HCT116 (cell line): ENCODE data around the gene PXDN. TPM values are rescaled to one million over a fixed set of nuclear protein-coding genes. Genes with fewer than 3 reads are reported as not detected.

Experiments
- ATAC-seq: fragments of 200-7000 bp; cut with Tn5 transposase; 2 replicates; pipeline ENCODE4 v1.9.1; 2020; ENCODE audit warnings: mild to moderate bottlenecking, moderate library complexity
- BruUV-seq: library from RNA; stranded (reverse); fragments of 400-500 nt; replicated peaks from 2 replicates; lab custom pipeline; 2021; lab: Mats Ljungman, UMichigan
- CTCF ChIA-PET: fragments of 300-600 bp; sonication (Branson Sonifier 250); formaldehyde crosslinking; loops from one replicate; lab custom pipeline; 2021; ENCODE audit warnings: antibody characterized with exemption; lab: Charles Lee
- POLR2A ChIA-PET: fragments of 300-600, 350-600 bp; sonication (Branson Sonifier 250); formaldehyde crosslinking; loops from one replicate; lab custom pipeline; 2021; ENCODE audit warnings: antibody characterized with exemption; lab: Charles Lee
- RAD21 ChIA-PET, 2 experiments: fragments of 300-600 bp; sonication (Branson Sonifier 250); formaldehyde crosslinking; loops; one replicate each; lab custom pipeline; 2023; ENCODE audit warnings: low total read pairs in 2 of 2; ENCODE audit not compliant: uncharacterized antibody in 2 of 2, unreplicated experiment in 2 of 2, low non-redundant PET in 1 of 2; lab: Charles Lee
- DNase-seq: peaks from one replicate; pipeline ENCODE4 v3.0.0-alpha.2; 2010; ENCODE audit warnings: low read depth, low spot score
- H2AFZ ChIP-seq: fragments of 200-600 bp; shearing (Covaris generic), sonication (generic); 2 replicates; pipeline ENCODE4 v1.6.1; 2017; ENCODE audit warnings: low read depth, mixed run types, mixed read lengths, antibody characterized with exemption, low read length; ENCODE audit not compliant: poor library complexity, severe bottlenecking
- H3K27ac ChIP-seq: 2 replicates; pipeline ENCODE4 v1.5.1; 2012; ENCODE audit warnings: low read depth, low read length
- H3K27me3 ChIP-seq: fragments of 200-600 bp; sonication (generic); 2 replicates; pipeline ENCODE4 v1.6.1; 2016; ENCODE audit warnings: mixed run types, low read length, mixed read lengths; ENCODE audit not compliant: insufficient read depth
- H3K36me3 ChIP-seq, 2 experiments: fragments of 200-500 bp in 1 of 2; fragments of 200-600 bp in 1 of 2; sonication (Bioruptor generic) in 1 of 2; sonication (generic) in 1 of 2; 2 replicates each; pipeline versions ENCODE4 v1.5.1 to v1.6.1; 2014 to 2016; ENCODE audit warnings: low read length in 2 of 2, inconsistent platforms in 1 of 2, mixed read lengths in 1 of 2, mixed run types in 1 of 2; ENCODE audit not compliant: insufficient read depth in 2 of 2, control insufficient read depth in 1 of 2
- H3K4me1 ChIP-seq, 2 experiments: fragments of 200-600 bp in 1 of 2; sonication (generic) in 1 of 2; 2 replicates each; pipeline versions ENCODE4 v1.5.1 to v1.6.1; 2012 to 2017; ENCODE audit warnings: low read length in 2 of 2, inconsistent platforms in 1 of 2, mild to moderate bottlenecking in 1 of 2, mixed read lengths in 1 of 2, mixed run types in 1 of 2, moderate library complexity in 1 of 2; ENCODE audit not compliant: insufficient read depth in 2 of 2, control insufficient read depth in 1 of 2
- H3K4me2 ChIP-seq: fragments of 200-600 bp; sonication (generic); 2 replicates; pipeline ENCODE4 v1.6.1; 2017; ENCODE audit warnings: mixed run types, low read length, mixed read lengths
- H3K4me3 ChIP-seq, 2 experiments: fragments of 200-600 bp in 1 of 2; sonication (generic) in 1 of 2; replicated peaks in 1 of 2; 2 replicates each; pipeline ENCODE4 v1.5.1; 2011 to 2016; ENCODE audit warnings: low read length in 2 of 2, control low read depth in 1 of 2, low read depth in 1 of 2, mild to moderate bottlenecking in 1 of 2, mixed read lengths in 1 of 2, mixed run types in 1 of 2
- H3K79me2 ChIP-seq: fragments of 200-600 bp; sonication (generic); 2 replicates; pipeline ENCODE4 v1.6.1; 2017; ENCODE audit warnings: mild to moderate bottlenecking, mixed run types, low read length, moderate library complexity, mixed read lengths; ENCODE audit not compliant: insufficient read depth
- H3K9ac ChIP-seq: fragments of 200-600 bp; sonication (generic); 2 replicates; pipeline ENCODE4 v1.6.1; 2016; ENCODE audit warnings: low read length, mixed read lengths
- H3K9me2 ChIP-seq: fragments of 200-600 bp; sonication (generic), shearing (Covaris generic); 2 replicates; pipeline ENCODE4 v1.6.1; 2017; ENCODE audit warnings: mixed run types, mild to moderate bottlenecking, moderate library complexity; ENCODE audit not compliant: insufficient read depth
- H3K9me3 ChIP-seq, 2 experiments: fragments of 200-500 bp in 1 of 2; fragments of 200-600 bp in 1 of 2; sonication (Bioruptor generic) in 1 of 2; sonication (generic) in 1 of 2; 2 replicates each; pipeline ENCODE4 v1.6.1; 2014 to 2017; ENCODE audit warnings: low read length in 2 of 2, mixed read lengths in 2 of 2, inconsistent platforms in 1 of 2, low read depth in 1 of 2, mild to moderate bottlenecking in 1 of 2, mixed run types in 1 of 2, moderate library complexity in 1 of 2; ENCODE audit not compliant: control insufficient read depth in 1 of 2, insufficient read depth in 1 of 2
- H4K20me1 ChIP-seq: fragments of 200-600 bp; sonication (generic), shearing (Covaris generic); 2 replicates; pipeline ENCODE4 v1.6.1; 2017; ENCODE audit warnings: mixed run types, mild to moderate bottlenecking, moderate library complexity; ENCODE audit not compliant: insufficient read depth
- ATF3 ChIP-seq: IDR thresholded peaks from 2 replicates; pipeline ENCODE4 v1.6.1; 2012
- CBX3 ChIP-seq: IDR thresholded peaks from 2 replicates; pipeline ENCODE4 v1.6.1; 2012; ENCODE audit warnings: low read depth
- CEBPB ChIP-seq: IDR thresholded peaks from 2 replicates; pipeline ENCODE4 v1.6.1; 2012; ENCODE audit warnings: low read depth
- EGR1 ChIP-seq: IDR thresholded peaks from 2 replicates; pipeline ENCODE4 v1.6.1; 2012; ENCODE audit warnings: low read depth
- ELF1 ChIP-seq: IDR thresholded peaks from 2 replicates; pipeline ENCODE4 v1.6.1; 2012; ENCODE audit warnings: low read depth, borderline replicate concordance
- EZH2phosphoT487 ChIP-seq: fragments of 200-600 bp; IDR thresholded peaks from 2 replicates; pipeline ENCODE4 v1.6.1; 2018; ENCODE audit warnings: antibody characterized with exemption, borderline replicate concordance
- POLR2A ChIP-seq: IDR thresholded peaks from 2 replicates; pipeline ENCODE4 v1.7.0; 2011; ENCODE audit warnings: borderline replicate concordance; ENCODE audit not compliant: insufficient read depth, insufficient read length; ENCODE audit errors: extremely low read depth
- POLR2AphosphoS5 ChIP-seq: IDR thresholded peaks from 2 replicates; pipeline ENCODE4 v1.6.1; 2011; ENCODE audit warnings: mild to moderate bottlenecking, low read depth, low read length, moderate library complexity
- SIN3A ChIP-seq: IDR thresholded peaks from 2 replicates; pipeline ENCODE4 v1.6.1; 2012; ENCODE audit warnings: low read depth
- SP1 ChIP-seq: IDR thresholded peaks from 2 replicates; pipeline ENCODE4 v1.6.1; 2012; ENCODE audit warnings: low read depth
- TCF7L2 ChIP-seq: IDR thresholded peaks from 2 replicates; pipeline ENCODE4 v1.7.0; 2011; ENCODE audit warnings: borderline replicate concordance, inconsistent platforms; ENCODE audit not compliant: insufficient read depth, insufficient read length; ENCODE audit errors: extremely low read depth
- ZBTB33 ChIP-seq: IDR thresholded peaks from 2 replicates; pipeline ENCODE4 v1.6.1; 2011; ENCODE audit warnings: mild to moderate bottlenecking, low read length, moderate library complexity; ENCODE audit not compliant: insufficient replicate concordance; ENCODE audit errors: extremely low read depth
- ZFX ChIP-seq: fragments of 450-650 bp; IDR thresholded peaks from 2 replicates; pipeline ENCODE4 v1.6.1; 2017
- ZNF274 ChIP-seq: fragments of 200-500 bp; sonication (Bioruptor generic); IDR thresholded peaks from 2 replicates; pipeline ENCODE4 v1.6.1; 2014; ENCODE audit warnings: mild to moderate bottlenecking, low read depth, low read length, inconsistent platforms
- intact Hi-C: fragments of 100-400 bp; cut with micrococcal nuclease; formaldehyde crosslinking; loops from 2 replicates; pipeline ENCODE4 v1.10.0; 2022
- total RNA-seq: library from RNA; stranded (reverse); gene quantifications from one replicate; pipeline ENCODE4 v1.2.1, GENCODE V29; 2021; ENCODE audit not compliant: unreplicated experiment

The PXDN gene
- total RNA-seq, 1 experiment from 2014 or later = 10.7 TPM

GRCh38 chr2:1581965-1582625 is 162.2 kb downstream of the PXDN start:
- Histone ChIP-seq H3K4me2 (no peak overlapping the region), H3K9me3 (no peaks in the 10 kb centered on the region), H3K4me3 (no peak overlapping the region), H3K36me3 (no peaks in the 10 kb centered on the region), H3K9me2 (no peaks in the 10 kb centered on the region), H3K9ac (no peak overlapping the region), H3K27ac (no peak overlapping the region), H3K4me1 (no peaks in the 10 kb centered on the region), H4K20me1 (no peaks in the 10 kb centered on the region; the same call in 1 of the 2 replicates), H2AFZ (no peak overlapping the region)
- no peak for ATAC-seq
- POLR2A ChIA-PET = no interaction called here
- RAD21 ChIA-PET = no interaction called here
- intact Hi-C loops = no loop called here
- CTCF ChIA-PET = no interaction called here
- DNase-seq = no peak
- no TSS peak for BruUV-seq
- TF ChIP-seq CEBPB (no peak), ZNF274 (no peak), ZBTB33 (no peak), SP1 (no peak), EGR1 (no peak), TCF7L2 (no peak), ELF1 (no peak), POLR2AphosphoS5 (no peak), ZFX (no peak), CBX3 (no peak), SIN3A (no peak), EZH2phosphoT487 (no peak), ATF3 (no peak), POLR2A (no peak)
- TF ChIP-seq, all 23 proteins: peak for 0
- Histone ChIP-seq H3K79me2 (no peaks in the 10 kb centered on the region), H3K27me3 (peaks cover 39% of the 10 kb centered on the region)
